HG03342 (cell line): Measurements from ENCODE around the gene PSTK.

ENCODE experiments used
- ATAC-seq: cut with Tn5 transposase; IDR thresholded peaks from one replicate; pipeline ENCODE4 v1.9.1; 2021; ENCODE audit warnings: mild to moderate bottlenecking, moderate library complexity; ENCODE audit not compliant: unreplicated experiment

PSTK gene

GRCh38 chr10:122992031-122992585 is 11.9 kb downstream of the PSTK start:
- ATAC-seq = no peak

GRCh38 chr10:122993797-122994336 is 13.7 kb downstream of the PSTK start:
- ATAC-seq = no peak

DNA sequence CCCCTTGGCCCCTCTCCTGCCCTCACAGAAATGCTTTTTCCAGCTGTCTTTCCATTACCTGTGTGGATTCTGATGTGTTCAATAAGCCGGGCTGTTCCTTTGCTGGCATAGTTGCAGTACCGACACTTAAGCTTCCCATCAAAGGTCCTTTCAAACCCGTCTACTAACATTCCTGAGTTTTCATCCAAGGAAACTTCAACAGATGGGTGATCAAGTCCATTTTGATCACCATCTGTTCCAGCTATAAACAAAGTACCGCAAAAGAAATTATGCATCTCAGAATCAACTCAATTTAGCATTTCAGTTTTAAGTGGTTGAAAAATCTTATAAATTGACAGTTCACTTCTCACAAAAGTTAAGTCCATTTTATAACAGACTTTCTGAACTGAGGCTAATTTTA is 15.7 kb downstream of the PSTK start:
- no peak for ATAC-seq

- no peak for ATAC-seq
Measured at GRCh38 chr10:122997864-122998263, 17.7 kb downstream of the PSTK start.

- no peak for ATAC-seq
Measured at GRCh38 chr10:122998360-122998917, 18.2 kb downstream of the PSTK start.

GRCh38 chr10:122998934-122999333 is 18.7 kb downstream of the PSTK start:
- ATAC-seq = no peak

- ATAC-seq = no peak
Measured at GRCh38 chr10:122999347-122999746, 19.1 kb downstream of the PSTK start.

DNA sequence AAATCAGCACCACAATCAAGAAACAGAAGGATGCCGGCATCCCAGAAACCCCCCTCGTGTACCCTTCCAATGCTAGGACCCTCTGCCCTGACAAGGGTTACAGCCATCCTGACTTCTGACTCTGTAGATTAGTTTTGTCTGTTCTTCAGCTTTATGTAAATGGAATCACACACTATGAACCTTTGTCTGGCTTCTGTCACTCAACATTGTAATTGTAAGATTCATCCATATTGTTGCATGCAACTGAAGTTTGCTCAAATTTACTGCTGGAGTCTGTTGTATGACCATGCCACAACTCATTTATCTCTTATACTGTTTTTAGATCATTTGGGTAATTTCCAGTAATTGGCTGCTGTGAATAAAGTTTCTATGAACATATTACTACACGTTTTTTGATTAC is 20.0 kb downstream of the PSTK start:
- ATAC-seq = no peak

DNA sequence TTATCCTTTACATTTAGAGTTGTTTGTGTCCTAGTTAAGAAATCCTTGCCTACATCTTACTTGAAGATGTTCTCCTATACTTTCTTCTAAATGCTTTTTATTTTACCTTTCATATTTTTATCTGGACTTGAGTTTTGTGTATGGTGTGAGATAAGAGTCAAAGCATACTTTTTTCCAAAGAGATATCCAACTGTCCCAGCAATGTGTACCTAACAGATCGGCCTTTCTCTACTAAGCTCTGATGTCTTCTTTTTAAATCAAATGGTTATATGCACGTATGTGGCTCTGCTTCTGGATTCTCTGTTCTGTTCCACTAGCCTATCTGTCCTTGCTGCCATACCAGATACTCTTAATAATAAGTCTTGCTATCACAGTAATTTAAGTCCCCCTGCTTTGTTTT is 21.2 kb downstream of the PSTK start:
- no peak for ATAC-seq

- no peak for ATAC-seq
Measured at GRCh38 chr10:123004298-123004697, 24.1 kb downstream of the PSTK start.

DNA sequence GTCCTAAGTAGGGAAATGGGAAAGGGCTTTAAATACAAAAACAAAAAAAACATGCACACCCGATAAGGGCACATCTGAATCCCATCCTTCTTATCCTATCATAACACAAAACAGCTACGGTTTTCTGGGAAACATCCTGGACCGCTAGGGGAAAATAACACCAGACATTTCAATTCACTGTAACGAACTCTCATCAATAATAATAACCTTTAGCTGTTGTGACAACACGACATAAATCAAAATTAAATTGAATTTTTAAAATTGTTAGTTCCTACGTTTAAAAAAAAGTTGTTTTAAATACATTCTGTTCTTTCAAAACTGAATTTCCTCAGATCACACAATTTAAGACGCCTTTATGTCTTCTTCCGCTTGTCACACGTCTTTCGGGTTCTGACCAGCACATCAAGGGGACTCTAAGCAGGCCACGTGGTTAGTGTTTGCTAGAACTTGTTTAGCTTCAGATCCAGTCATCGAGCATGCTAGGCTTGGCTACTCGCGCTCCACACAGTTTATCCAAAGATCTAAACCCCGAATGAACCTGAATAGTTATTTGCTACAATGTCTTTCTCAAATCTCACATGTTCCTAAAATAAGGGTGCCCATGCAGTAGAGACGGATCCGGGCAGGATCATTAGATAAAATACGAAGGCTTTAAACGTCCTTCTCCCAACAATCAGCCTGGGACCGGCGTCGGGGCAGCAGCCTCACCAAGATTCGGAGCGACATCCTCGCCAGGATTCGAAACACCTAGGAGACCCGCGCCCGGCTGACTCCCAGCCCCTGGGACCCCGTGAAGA is 27.6 kb downstream of the PSTK start:
- ATAC-seq = peak; percentile 38

GRCh38 chr10:123008355-123009104 is 28.3 kb downstream of the PSTK start, which contains the start of the genes ACADSB and IKZF5:
Gene ACADSB (plus strand): TSS chr10:123009006. CDS start chr10:123009030, 24 bp downstream.
Gene IKZF5 (minus strand): TSS chr10:123008795. CDS start chr10:122998625, 10,170 bp downstream.
- ATAC-seq = peak; percentile 85

DNA sequence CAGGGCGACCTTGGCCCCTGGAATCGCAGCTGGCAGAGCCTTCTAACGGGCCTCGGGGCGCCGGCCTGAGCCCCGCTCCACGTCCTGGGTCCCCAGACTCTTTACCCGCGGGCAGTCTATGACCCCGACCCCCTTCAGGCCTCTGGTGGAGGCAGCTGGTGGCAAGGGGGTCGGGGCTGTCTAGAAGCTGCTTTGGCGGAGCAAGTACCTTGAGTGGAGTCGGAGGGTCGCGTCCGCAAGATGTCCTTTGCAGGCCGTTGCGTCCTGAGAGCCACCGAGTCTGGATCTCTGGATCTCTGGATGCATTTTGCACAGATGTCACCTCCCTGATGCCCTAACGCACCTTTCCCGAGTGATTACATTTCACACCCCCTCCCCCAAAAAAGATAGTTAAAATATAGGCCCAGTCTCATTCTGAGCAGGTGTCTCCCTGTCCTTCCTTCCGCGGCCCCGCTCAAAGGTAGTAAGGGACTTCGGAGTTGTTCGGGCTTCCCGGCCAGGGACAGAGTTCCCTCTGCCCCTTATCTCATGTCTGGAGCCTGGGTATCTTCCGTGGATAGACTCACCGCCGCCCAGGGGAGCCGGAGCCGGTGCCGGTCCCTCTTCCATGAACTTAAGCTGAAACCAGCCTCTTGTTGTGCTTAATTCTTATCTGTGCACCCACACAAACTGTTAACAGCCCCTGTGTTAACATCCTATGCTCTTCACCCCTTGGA is 29.1 kb downstream of the PSTK start:
- ATAC-seq = peak; percentile 7

DNA sequence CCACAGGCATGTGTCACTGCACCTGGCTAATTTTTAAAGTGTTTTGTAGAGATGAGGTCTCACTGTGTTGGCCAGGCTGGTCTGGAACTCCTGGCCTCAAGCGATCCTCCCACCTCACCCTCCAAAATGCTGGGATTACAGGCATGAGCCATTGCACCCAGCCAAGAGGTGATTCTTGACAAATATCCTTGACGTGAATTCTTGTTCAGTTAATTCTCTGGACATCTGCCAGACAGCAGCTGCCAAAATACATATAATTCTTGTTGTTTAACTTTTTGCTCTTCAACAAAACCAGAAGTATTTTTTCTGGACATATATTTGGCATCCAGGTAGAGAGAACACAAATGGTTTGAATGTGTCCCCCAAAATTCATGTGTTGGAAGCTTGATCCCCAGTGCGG is 31.8 kb downstream of the PSTK start:
- no peak for ATAC-seq

GRCh38 chr10:123013456-123014419 is 33.5 kb downstream of the PSTK start:
- no peak for ATAC-seq

- no peak for ATAC-seq
Measured at GRCh38 chr10:123014772-123015171, 34.6 kb downstream of the PSTK start.

DNA sequence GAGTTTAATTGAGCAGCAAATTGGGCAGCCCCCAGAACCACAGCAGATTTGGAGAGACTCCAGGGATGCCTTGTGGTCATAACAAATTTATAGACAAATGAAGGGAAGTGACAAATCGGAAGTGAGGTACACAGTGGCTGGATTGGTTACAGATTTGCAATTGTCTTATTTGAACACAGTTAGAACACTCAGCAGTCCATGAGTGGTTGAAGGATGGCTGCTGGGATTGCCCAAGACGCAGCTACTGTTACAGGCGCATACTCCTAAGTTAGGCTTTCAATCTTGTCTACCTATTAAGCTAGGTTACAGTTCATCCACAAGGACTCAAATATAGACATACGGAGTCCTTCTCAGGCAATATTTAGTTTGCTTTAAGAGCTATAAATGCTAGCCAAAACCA is 36.0 kb downstream of the PSTK start:
- ATAC-seq = no peak

- no peak for ATAC-seq
Measured at GRCh38 chr10:123017421-123018165, 37.4 kb downstream of the PSTK start.

DNA sequence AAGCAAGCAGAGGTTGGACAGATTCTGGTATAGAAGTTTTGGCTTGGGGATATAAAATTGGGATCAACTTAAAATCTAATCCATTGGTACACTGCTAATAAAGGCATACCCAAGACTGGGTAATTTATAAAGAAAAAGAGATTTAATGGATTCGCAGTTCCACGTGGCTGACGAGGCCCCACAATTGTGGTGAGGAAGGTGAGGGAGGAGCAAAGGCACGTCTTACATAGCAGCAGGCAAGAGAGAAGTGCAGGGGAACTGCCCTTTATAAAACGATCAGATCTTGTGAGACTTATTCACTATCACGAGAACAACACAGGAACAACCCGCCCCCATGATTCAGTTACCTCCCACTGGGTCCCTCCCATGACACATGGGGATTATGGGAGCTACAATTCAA is 38.3 kb downstream of the PSTK start:
- no peak for ATAC-seq
